ENCODE data around the gene MGAT3. TPM values are rescaled to one million over a fixed set of nuclear protein-coding genes. Genes with fewer than 3 reads are reported as not detected.
A peak's percentile ranks its signal among the peaks of the same experiment; 100 is the strongest.

Gene MGAT3
- total and polyA plus RNA-seq, 9 of the 15 experiments (the other 6 are each of a cell fraction or from before 2014, with no cell fraction given): 0.10 to 11.5 (median 4.6) TPM

- TF ChIP-seq MYC (IDR thresholded peaks at IDR 0.05; ENCODE audit: low read depth, low read length) (no peak), MYC (CRISPR knock-in tag; IDR thresholded peaks at IDR 0.05; ENCODE audit: borderline replicate concordance, low read depth) (no peak), PCBP2 (IDR thresholded peaks at IDR 0.05; ENCODE audit: low read depth, low read length, poor library complexity, severe bottlenecking) (no peak), ZNF318 (IDR thresholded peaks at IDR 0.05; ENCODE audit: borderline replicate concordance in 1 of 2, low read depth in 1 of 2) (no peak), MTA3 (IDR thresholded peaks at IDR 0.05; ENCODE audit: borderline replicate concordance) (peak; percentile 66; the same call in 1 of the 2 replicates), NRF1 (conservative IDR thresholded peaks at IDR 0.05 in 1 of 2, IDR thresholded peaks at IDR 0.05 in 1 of 2) (no peak; a peak in 1 of 4 replicates), HIVEP1 (CRISPR knock-in tag; IDR thresholded peaks at IDR 0.05) (no peak), PHTF2 (CRISPR knock-in tag; IDR thresholded peaks at IDR 0.05) (no peak), MTA1 (IDR thresholded peaks at IDR 0.05; ENCODE audit: borderline replicate concordance) (0 out of 2 replicates have a peak, but pooled peaks have one; percentile 30), JUND (IDR thresholded peaks at IDR 0.05; ENCODE audit: borderline replicate concordance, low read depth, low read length) (no peak; the same call in 1 of the 2 replicates), JUND (tag; IDR thresholded peaks at IDR 0.05; ENCODE audit: borderline replicate concordance, low read depth, low read length) (peak; percentile 59; the same call in 2 of the 3 replicates), HMG20B (CRISPR knock-in tag; IDR thresholded peaks at IDR 0.05) (no peak), TSC22D4 (tag; IDR thresholded peaks at IDR 0.05) (no peak), NFYB (IDR thresholded peaks at IDR 0.05; ENCODE audit: extremely low read depth, insufficient read length) (no peak), TCF3 (CRISPR knock-in tag; IDR thresholded peaks at IDR 0.05) (peak; percentile 80), CEBPB (tag; IDR thresholded peaks at IDR 0.05) (0 out of 2 replicates have a peak, but pooled peaks have one; percentile 23), TEAD4 (IDR thresholded peaks at IDR 0.05; ENCODE audit: low read length) (peak; percentile 56), TEAD4 (CRISPR knock-in tag; IDR thresholded peaks at IDR 0.05; ENCODE audit: borderline replicate concordance) (no peak), RBBP5 (IDR thresholded peaks at IDR 0.05; ENCODE audit: borderline replicate concordance, insufficient read depth, low read length, poor library complexity, severe bottlenecking) (peak; percentile 45), SNRNP70 (optimal IDR thresholded peaks at IDR 0.05; ENCODE audit: low read depth, low read length) (no peak)
These were observed 16.1 kb downstream of the MGAT3 start (continued) for GRCh38 chr22:39472570-39473556.
